ENCODE data around the gene GPR161. TPM values are rescaled to one million over a fixed set of nuclear protein-coding genes. Genes with fewer than 3 reads are reported as not detected.

GPR161 gene
- total RNA-seq, 1 donor from 2014 or later: 0.04 TPM

DNA sequence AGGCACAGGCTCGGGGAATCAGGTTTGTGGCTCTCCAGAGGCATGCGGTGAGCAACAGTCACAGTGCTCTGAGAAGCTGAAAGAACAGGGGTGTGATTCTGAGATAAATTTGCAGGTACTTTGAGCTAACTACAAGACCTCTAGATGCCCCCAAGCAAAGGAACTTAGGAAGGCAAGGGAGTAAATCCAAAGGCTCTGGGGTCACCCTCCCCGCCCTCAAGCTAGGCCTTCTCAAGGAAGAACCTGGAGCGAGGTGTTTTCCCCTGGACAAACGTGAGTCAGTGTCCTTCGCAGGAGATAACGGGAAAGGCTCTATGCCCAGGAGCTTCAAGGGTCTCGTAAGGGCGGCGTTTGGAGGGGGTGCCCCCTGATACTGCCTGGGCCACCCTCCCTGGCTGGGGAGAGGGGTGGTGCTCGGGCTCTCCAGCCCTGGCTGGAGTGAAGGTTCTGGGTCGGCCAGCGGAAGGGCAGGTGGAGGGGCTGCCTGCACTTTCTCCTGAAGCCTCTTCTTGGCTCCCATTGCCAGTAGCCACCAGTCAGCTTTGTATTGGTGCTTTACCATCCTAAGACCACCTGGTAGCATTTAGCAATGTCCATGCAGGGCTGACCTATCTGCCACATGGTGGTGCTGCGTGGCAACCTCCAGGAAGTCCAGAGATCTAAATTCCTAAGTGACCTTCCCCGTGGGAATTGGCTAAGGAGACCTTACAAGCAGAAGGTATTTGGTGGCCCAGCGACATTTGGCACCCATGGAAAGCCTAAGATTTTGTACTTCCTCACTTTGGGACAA, 44.0 kb downstream of the GPR161 start:
- Mint-ChIP-seq H3K36me3 (ENCODE audit: low read depth) (no peaks in the 10 kb centered on the region), H3K4me3 (no peak overlapping the region), H3K9me3 (no peaks in the 10 kb centered on the region), H3K27ac (no peak overlapping the region), H3K4me1 (no peaks in the 10 kb centered on the region), H3K27me3 (peaks cover 3% of the 10 kb centered on the region)
- TF ChIP-seq, protein P1, sequence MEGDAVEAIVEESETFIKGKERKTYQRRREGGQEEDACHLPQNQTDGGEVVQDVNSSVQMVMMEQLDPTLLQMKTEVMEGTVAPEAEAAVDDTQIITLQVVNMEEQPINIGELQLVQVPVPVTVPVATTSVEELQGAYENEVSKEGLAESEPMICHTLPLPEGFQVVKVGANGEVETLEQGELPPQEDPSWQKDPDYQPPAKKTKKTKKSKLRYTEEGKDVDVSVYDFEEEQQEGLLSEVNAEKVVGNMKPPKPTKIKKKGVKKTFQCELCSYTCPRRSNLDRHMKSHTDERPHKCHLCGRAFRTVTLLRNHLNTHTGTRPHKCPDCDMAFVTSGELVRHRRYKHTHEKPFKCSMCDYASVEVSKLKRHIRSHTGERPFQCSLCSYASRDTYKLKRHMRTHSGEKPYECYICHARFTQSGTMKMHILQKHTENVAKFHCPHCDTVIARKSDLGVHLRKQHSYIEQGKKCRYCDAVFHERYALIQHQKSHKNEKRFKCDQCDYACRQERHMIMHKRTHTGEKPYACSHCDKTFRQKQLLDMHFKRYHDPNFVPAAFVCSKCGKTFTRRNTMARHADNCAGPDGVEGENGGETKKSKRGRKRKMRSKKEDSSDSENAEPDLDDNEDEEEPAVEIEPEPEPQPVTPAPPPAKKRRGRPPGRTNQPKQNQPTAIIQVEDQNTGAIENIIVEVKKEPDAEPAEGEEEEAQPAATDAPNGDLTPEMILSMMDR (IDR thresholded peaks at IDR 0.05): no peak
- CTCF ChIA-PET: interaction anchor here (3.7 kb wide), 1 partner anchor 11 kb away, joined by 13 read pairs; no protein-coding TSS in a partner anchor
- POLR2A ChIA-PET: no interaction called here
- no peak for DNase-seq
- intact Hi-C loops (cut with micrococcal nuclease): no loop called here
- ATAC-seq (ENCODE audit: low read depth): no peak

DNA sequence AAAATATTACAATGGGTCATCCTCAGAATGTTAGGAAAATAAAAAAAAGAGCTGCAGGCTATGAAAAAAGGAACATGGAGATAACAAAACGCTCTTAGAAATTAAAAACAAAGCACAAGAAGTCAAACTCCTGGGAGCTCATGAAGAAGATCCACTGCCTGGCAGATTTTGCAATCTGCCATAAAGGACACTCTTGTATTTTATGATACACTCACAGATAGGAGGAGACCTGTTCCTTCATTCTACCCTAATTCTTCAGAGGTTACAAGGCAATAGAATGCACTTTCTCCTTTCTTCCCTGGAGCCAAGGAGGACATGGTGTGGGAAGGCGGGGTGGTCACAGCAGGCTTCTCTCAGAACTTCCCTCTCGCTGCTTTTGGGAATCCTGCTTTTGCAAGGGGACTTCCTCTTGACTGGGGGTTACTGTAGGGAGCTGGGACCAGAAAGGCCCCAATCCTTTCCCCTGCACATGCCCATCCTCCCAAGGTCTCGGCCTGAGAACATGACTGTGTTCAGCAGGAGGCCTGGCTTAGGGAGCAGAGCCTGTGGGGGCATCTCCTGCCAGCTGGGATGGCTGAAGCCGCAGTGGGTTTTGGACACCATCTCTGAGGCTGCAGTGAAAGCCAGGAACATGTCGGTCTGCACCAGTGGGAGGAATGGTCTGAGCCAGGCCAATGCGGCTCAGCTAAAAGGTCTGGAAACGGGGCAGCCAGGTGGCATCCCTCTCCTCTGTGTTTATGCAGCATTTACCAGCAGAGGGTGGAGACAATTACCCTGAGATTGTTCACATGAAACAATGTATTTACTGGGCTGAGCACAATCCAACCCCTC, 44.8 kb downstream of the GPR161 start:
- POLR2A ChIA-PET: no interaction called here
- TF ChIP-seq, protein P1 (IDR thresholded peaks at IDR 0.05): no peak
- intact Hi-C loops (cut with micrococcal nuclease): no loop called here
- Mint-ChIP-seq H3K4me1 (no peaks in the 10 kb centered on the region), H3K27me3 (peaks cover 5% of the 10 kb centered on the region), H3K4me3 (no peak overlapping the region), H3K36me3 (ENCODE audit: low read depth) (no peaks in the 10 kb centered on the region), H3K27ac (no peak overlapping the region), H3K9me3 (no peaks in the 10 kb centered on the region)
- ATAC-seq (ENCODE audit: low read depth): no peak
- CTCF ChIA-PET: interaction anchor here (3.7 kb wide), 1 partner anchor 10 kb away, joined by 13 read pairs; no protein-coding TSS in a partner anchor
- DNase-seq: no peak

DNA sequence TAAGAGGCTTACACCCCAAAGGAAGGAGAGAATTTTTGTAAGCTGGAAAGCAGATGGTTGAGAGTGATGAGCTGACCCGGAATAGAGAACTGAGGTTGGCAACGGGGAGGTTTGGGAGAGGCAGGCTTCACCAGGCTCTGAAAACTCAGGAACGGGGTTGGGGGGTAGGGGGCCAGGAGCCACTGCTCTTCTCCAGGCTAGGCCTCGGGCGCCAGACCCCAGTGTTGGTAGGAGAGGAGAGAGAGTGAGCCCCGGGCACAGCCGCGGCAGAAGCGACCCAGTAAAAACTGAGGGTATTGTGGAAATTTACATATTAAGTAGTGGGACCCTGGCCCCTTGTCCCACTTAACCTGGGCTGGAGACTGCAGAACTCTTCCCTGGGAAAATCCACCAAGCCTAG, 45.7 kb downstream of the GPR161 start:
- no peak for DNase-seq
- ATAC-seq (ENCODE audit: low read depth): no peak
- POLR2A ChIA-PET: no interaction called here
- H3K4me1 Mint-ChIP-seq: no peaks in the 10 kb centered on the region
- TF ChIP-seq, protein P1 (IDR thresholded peaks at IDR 0.05): no peak
- H3K27ac Mint-ChIP-seq: no peak overlapping the region
- no peaks in the 10 kb centered on the region for H3K36me3 Mint-ChIP-seq (ENCODE audit: low read depth)
- intact Hi-C loops (cut with micrococcal nuclease): no loop called here
- CTCF ChIA-PET: interaction anchor here (3.7 kb wide), 1 partner anchor 9 kb away, joined by 13 read pairs; no protein-coding TSS in a partner anchor
- peaks cover 5% of the 10 kb centered on the region for H3K27me3 Mint-ChIP-seq
- H3K4me3 Mint-ChIP-seq: no peak overlapping the region
- H3K9me3 Mint-ChIP-seq: no peaks in the 10 kb centered on the region

DNA sequence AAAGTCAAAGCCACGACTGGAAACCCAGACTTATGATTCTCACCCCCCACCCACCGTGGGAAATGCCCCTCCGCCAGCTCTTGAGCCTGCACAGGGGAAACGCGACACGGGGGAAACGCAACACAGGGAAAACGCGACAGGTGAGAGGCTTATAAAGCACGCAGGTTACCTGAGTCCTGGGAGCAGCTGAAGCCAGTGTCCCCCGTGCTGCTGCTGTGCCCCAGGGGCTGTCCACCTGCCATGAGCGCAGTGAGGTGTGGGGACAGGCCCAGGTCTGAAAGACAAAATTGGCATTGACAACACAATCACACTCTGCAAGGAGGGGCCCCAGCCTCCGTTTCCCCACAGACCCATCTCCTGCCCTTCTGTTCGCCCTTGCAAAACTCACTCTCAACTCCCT, 46.3 kb downstream of the GPR161 start:
- Mint-ChIP-seq H3K9me3 (no peaks in the 10 kb centered on the region), H3K4me1 (no peaks in the 10 kb centered on the region), H3K27ac (no peak overlapping the region), H3K4me3 (no peak overlapping the region), H3K27me3 (peaks cover 5% of the 10 kb centered on the region), H3K36me3 (ENCODE audit: low read depth) (no peaks in the 10 kb centered on the region)
- CTCF ChIA-PET: interaction anchor here (3.7 kb wide), 1 partner anchor 8 kb away, joined by 13 read pairs; no protein-coding TSS in a partner anchor
- intact Hi-C loops (cut with micrococcal nuclease): no loop called here
- DNase-seq (no peak), ATAC-seq (ENCODE audit: low read depth) (no peak)
- POLR2A ChIA-PET: no interaction called here
- TF ChIP-seq, protein P1 (IDR thresholded peaks at IDR 0.05): no peak

DNA sequence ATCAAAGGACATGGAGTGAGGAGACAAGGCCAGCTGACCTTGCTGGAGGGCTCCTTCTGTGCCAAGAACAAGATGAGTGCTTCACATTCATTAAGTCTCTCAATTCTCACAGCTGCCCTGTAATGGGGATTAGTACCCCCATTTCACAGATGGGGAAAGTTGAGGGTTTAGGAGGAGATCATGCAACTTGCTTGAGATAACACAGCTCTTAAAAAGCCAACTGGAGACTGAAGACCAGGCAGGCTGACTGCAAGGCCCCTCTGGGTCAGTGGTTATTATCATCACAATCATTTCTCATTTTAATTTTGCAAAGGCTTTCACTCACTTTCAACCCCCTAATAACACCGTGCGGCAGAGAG, 46.8 kb downstream of the GPR161 start:
- intact Hi-C loops (cut with micrococcal nuclease): no loop called here
- DNase-seq (no peak), ATAC-seq (ENCODE audit: low read depth) (no peak)
- ChIA-PET CTCF (interaction anchor here (3.7 kb wide), 1 partner anchor 8 kb away, joined by 13 read pairs; no protein-coding TSS in a partner anchor), POLR2A (no interaction called here)
- Mint-ChIP-seq H3K4me3 (no peak overlapping the region), H3K27me3 (peaks cover 5% of the 10 kb centered on the region), H3K36me3 (ENCODE audit: low read depth) (no peaks in the 10 kb centered on the region), H3K4me1 (no peaks in the 10 kb centered on the region), H3K27ac (no peak overlapping the region), H3K9me3 (no peaks in the 10 kb centered on the region)
- TF ChIP-seq, protein P1 (IDR thresholded peaks at IDR 0.05): no peak
